GM08714 (cell line): ENCODE measurements around the gene POM121C.
"Not testable (repeated sequence)": the region's sequence is repeated elsewhere in the genome, so short reads cannot be mapped to it uniquely, and the experiment has no call there.

Experiments used
- H3K4me3 ChIP-seq: fragments of 200-500 bp; sonication (Bioruptor generic); 2 replicates; pipeline ENCODE4 v1.5.1; 2014; ENCODE audit warnings: mild to moderate bottlenecking, low read length, inconsistent platforms

The POM121C gene

DNA sequence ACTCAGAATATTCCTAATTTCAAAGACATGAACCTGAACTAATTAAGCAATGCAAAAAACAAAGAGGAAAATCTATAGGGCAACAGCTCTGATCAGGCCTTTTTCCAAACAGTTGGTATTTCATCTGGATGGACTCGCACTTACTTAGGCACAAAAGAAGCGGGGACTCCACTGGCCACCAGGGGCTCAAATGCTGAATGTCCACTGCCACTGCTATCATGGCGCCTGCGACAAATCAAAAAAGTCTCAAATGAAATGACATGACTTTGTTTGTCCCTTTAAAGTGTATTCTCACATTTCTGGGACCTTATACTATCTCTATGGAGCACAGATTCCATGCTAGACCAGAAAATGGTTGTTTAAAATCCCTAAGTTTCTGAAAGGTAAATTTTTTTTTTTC lies 47.1 kb downstream of the POM121C start:
- H3K4me3 ChIP-seq: not testable (repeated sequence)

DNA sequence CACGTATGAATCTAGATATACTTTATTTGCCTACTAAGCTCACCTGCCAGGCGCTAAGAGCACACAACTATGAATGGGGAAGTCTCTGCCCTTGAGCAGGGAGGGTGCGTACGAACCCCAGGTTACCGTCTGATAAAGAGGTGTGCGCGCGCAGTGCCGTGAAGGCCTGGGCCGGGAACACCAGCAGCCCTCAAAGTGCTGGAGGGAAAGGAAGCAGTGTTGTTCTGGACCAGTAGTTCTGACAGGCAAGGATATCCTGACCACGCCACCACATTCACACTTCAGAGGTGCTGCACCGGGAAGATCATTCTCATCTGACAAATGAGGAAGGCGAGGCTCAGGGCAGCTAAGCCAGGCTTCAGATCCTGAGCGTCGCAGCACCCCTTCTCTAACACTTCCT lies 62.6 kb downstream of the POM121C start:
- H3K4me3 ChIP-seq: not testable (repeated sequence)

DNA sequence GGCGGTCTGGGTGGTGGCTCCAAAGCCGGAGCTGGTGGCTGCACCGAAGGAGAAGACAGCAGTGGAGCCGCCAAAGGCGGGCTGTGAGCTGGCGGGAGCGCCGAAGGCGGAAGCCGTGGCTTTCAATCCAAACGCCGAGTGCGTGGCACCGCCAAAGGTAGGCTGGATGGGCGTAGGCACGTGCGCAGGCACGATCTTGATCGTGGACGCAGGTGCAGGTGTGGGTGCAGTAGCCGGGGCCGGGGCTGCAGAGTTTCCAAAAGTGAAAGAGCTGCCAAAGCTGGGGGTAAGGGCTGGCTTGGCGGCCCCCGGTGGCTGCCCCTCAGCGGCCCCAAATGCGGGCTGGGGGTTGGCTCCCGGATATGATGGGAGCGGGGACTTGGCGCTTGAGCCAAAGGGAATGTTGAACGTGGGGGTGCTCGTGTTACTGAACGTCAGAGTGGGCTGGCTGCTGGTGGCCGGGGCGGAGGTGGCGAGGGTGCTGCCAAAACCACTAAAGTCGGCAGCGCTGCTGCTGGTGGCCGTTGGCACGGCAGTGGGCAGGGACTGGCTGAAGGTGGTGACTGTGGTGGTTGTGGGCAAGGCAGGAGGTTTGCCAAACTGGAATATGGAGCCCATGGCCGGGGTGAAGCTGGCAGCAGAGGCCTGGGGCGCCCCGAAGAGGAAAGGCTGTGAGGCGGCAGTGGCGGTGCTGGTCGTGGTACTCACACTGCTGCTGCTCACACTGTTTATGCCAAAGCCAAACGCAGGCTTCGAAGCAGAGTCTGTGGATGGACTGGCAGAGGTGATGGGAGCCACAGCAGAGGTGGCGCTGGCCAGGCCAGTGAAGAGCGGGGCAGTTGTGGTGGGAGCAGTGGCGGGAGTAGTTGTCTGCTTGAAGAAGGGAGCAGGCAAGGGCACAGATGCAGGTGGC lies 64.0 kb downstream of the POM121C start:
- not testable (repeated sequence) for H3K4me3 ChIP-seq

DNA sequence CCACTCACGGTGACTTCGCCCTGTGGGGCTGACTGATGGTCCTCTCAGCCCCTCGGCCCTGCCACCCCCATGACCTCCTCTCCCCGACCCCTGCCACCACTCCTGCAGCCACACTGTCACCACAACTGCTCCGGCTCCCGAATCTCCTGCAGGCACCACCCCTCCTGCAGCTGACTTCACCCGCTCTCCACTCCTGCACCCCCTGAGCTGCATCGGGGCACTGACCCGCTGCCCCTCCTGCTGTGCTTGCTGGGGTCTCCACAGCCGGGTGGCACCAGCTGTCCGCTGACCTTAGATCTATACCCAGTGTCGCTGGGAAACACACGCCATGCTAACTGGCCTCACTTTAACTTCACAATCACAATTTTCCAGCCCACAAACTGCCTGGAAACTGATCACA lies 65.9 kb downstream of the POM121C start:
- not testable (repeated sequence) for H3K4me3 ChIP-seq

GRCh38 chr7:75419693-75420092 lies 66.4 kb downstream of the POM121C start:
- H3K4me3 ChIP-seq: not testable (repeated sequence)

- H3K4me3 ChIP-seq: not testable (repeated sequence)
These were observed 66.9 kb downstream of the POM121C start for GRCh38 chr7:75419210-75419609.

- H3K4me3 ChIP-seq: not testable (repeated sequence)
These were observed 67.7 kb downstream of the POM121C start for GRCh38 chr7:75418292-75418858.

GRCh38 chr7:75416787-75417186 lies 69.3 kb downstream of the POM121C start:
- H3K4me3 ChIP-seq: not testable (repeated sequence)

DNA sequence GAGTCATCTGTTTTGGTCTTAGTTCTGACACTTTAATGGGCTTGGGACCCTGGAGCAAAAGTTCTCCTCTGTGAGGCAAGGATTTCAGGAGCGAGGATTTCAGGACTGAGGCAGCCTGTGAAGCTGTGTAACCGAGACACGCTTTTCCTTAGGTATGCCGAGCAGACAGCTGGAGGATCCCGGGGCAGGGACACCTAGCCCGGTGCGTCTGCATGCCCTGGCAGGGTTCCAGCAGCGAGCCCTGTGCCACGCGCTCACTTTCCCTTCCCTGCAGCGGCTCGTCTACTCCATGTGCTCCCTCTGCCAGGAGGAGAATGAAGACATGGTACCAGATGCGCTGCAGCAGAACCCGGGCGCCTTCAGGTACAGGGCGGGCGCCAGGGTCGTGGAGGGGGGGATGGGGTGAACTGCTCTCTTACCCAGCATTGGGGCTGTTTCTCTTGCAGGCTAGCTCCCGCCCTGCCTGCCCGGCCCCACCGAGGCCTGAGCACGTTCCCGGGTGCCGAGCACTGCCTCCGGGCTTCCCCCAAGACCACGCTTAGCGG lies 70.2 kb downstream of the POM121C start:
- not testable (repeated sequence) for H3K4me3 ChIP-seq

DNA sequence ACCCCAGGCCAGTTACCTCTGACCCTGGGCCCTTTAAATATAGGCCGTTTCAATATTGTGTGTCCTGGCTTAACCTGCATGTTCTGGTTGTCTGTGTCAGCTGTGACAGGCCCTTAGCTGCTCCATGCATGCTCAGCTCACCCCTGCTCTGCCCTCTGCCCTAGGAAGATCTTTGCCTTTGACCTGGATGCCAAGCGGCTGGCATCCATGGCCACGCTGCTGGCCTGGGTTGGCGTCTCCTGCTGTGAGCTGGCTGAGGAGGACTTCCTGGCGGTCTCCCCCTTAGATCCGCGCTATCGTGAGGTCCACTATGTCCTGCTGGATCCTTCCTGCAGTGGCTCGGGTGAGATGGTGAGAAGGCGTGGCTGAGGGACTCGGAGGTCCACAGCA lies 70.7 kb downstream of the POM121C start:
- H3K4me3 ChIP-seq: not testable (repeated sequence)

GRCh38 chr7:75414708-75415427 lies 71.2 kb downstream of the POM121C start:
- not testable (repeated sequence) for H3K4me3 ChIP-seq

GRCh38 chr7:75414204-75414603 lies 71.9 kb downstream of the POM121C start:
- H3K4me3 ChIP-seq: not testable (repeated sequence)

DNA sequence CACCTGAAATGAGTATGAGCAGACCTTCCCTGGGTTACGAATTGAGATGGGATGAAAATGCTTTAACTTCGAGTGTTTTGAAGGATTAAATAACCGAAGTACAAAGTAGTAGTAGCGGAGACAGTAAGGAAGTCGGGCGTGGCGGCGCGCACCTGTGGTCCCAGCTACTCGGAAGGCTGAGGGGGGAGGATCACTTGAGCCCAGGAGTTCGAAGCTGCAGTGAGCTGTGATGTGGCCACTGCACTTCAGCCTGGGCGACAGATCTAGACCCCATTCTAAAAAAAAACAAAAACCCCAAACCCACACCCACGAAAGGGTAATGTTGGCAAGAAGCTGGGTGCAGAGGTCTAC lies 75.3 kb downstream of the POM121C start:
- H3K4me3 ChIP-seq: not testable (repeated sequence)

GRCh38 chr7:75409880-75410822 lies 75.9 kb downstream of the POM121C start:
- not testable (repeated sequence) for H3K4me3 ChIP-seq

GRCh38 chr7:75404663-75405062 lies 81.4 kb downstream of the POM121C start:
- not testable (repeated sequence) for H3K4me3 ChIP-seq

- H3K4me3 ChIP-seq: not testable (repeated sequence)
These were observed 82.3 kb downstream of the POM121C start for GRCh38 chr7:75403455-75404443.

GRCh38 chr7:75400575-75400974 lies 85.5 kb downstream of the POM121C start:
- H3K4me3 ChIP-seq: not testable (repeated sequence)

DNA sequence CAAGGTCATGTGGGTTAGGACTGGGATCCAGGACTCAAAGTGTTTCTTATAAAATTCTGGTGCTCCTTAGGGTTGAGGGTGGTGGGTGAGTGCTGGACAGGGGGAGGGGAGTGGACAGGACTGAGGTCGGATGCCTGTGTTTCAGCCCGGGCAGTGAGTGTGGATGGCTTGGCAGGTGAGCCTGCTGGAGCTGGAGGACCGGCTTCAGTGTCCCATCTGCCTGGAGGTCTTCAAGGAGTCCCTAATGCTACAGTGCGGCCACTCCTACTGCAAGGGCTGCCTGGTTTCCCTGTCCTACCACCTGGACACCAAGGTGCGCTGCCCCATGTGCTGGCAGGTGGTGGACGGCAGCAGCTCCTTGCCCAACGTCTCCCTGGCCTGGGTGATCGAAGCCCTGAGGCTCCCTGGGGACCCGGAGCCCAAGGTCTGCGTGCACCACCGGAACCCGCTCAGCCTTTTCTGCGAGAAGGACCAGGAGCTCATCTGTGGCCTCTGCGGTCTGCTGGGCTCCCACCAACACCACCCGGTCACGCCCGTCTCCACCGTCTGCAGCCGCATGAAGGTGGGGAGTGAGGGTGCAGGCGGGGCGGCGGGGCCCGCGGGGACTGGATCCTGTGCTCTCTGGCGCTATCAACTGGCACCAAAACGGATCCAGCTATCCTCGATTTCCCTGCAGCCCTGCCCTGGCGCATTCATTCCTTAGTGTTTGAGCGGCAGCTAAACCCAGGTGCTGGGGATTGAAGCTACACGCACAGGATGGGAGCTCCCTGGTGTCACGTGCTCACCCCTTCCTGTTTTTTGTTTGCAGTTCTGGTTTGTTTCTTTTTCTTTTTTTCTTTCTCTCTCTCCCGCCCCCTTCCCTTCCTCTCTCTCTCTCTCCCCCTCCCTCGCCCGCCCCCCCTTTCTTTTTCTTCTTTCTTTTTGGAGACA lies 87.1 kb downstream of the POM121C start:
- H3K4me3 ChIP-seq: not testable (repeated sequence)

DNA sequence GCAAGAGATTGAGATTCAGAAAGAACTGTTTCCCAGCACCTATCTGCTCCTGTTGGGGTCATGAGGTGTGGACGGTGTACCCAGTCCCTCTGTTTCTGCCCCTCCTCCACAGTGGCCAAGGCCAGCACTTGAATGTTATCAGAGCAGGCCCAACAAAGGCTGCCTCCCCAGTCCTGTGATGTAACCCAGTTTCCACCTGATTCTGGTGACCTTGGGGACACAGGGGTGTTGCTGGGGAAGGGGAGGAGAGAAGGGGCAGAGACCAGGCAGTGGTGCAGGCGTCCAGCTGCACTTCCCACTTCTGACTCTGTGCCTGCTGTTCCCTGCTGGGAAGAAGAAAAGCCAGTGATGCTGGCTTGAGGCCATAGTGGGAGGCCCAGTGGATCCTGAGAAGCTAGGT lies 88.2 kb downstream of the POM121C start:
- H3K4me3 ChIP-seq: not testable (repeated sequence)
